ENCODE measurements around the gene FANCF. TPM values are rescaled to one million over a fixed set of nuclear protein-coding genes. Genes with fewer than 3 reads are reported as not detected.

The FANCF gene
- total RNA-seq, 2 experiments from 2014 or later: 7.2 to 7.4 TPM

GRCh38 chr11:22670830-22671229 lies 45.2 kb upstream of the FANCF start:
- TF ChIP-seq CTCF (IDR thresholded peaks at IDR 0.05): peak; percentile 18
- intact Hi-C loops (cut with DNase I, micrococcal nuclease): loop anchor here (1.0 to 5.0 kb wide), 3 partner anchors 59 to 116 kb away; no protein-coding TSS in a partner anchor
- Mint-ChIP-seq H3K27me3 (peaks cover 58% of the 10 kb centered on the region), H3K27ac (no peak overlapping the region), H3K4me1 (ENCODE audit: low read depth) (peaks cover 15% of the 10 kb centered on the region), H3K9me3 (no peaks in the 10 kb centered on the region), H3K36me3 (ENCODE audit: low read depth) (no peaks in the 10 kb centered on the region), H3K4me3 (no peak overlapping the region)
- H3K36me3 ChIP-seq (ENCODE audit: insufficient read depth, low read length): no peaks in the 10 kb centered on the region
- peak; percentile 54 for ATAC-seq (ENCODE audit: poor library complexity)
- peaks cover 10% of the 10 kb centered on the region for H3K4me1 ChIP-seq (ENCODE audit: insufficient read depth, low read length)
- no peak overlapping the region for H3K4me3 ChIP-seq (ENCODE audit: low read length)
- H3K9me3 ChIP-seq (ENCODE audit: control insufficient read depth in 1 of 2, insufficient read depth in 1 of 2, low read length in 2 of 2): no peaks in the 10 kb centered on the region
- DNase-seq: peak in 2 of 14 experiments; percentile 20 to 22
- CTCF ChIA-PET: interaction anchor here (1.0 kb wide), 1 partner anchor 13 kb away, joined by 3 read pairs; no protein-coding TSS in a partner anchor
- no peak overlapping the region for H3K27ac ChIP-seq (ENCODE audit: low read depth in 1 of 2, low read length in 2 of 2)
- peaks cover 24 to 44% of the 10 kb centered on the region in 2 experiments for H3K27me3 ChIP-seq (ENCODE audit: control insufficient read depth in 1 of 2, insufficient read depth in 2 of 2, low read length in 2 of 2)
- POLR2A ChIA-PET: no interaction called here

- no peak overlapping the region for H3K27ac Mint-ChIP-seq
- TF ChIP-seq CTCF (IDR thresholded peaks at IDR 0.05): no peak
- ChIA-PET POLR2A (no interaction called here), CTCF (no interaction called here)
- Histone ChIP-seq H3K4me3 (ENCODE audit: low read length) (no peak overlapping the region), H3K36me3 (ENCODE audit: insufficient read depth, low read length) (no peaks in the 10 kb centered on the region), H3K27me3 (ENCODE audit: control insufficient read depth in 1 of 2, insufficient read depth in 2 of 2, low read length in 2 of 2) (peaks cover 29 to 54% of the 10 kb centered on the region in 2 experiments), H3K27ac (ENCODE audit: low read depth in 1 of 2, low read length in 2 of 2) (no peak overlapping the region), H3K4me1 (ENCODE audit: insufficient read depth, low read length) (peaks cover 10% of the 10 kb centered on the region), H3K9me3 (ENCODE audit: control insufficient read depth in 1 of 2, insufficient read depth in 1 of 2, low read length in 2 of 2) (no peaks in the 10 kb centered on the region)
- H3K36me3 Mint-ChIP-seq (ENCODE audit: low read depth): no peaks in the 10 kb centered on the region
- H3K9me3 Mint-ChIP-seq: no peaks in the 10 kb centered on the region
- intact Hi-C loops (cut with DNase I, micrococcal nuclease): no loop called here
- peaks cover 16% of the 10 kb centered on the region for H3K4me1 Mint-ChIP-seq (ENCODE audit: low read depth)
- DNase-seq (no peak), ATAC-seq (ENCODE audit: poor library complexity) (no peak)
- H3K4me3 Mint-ChIP-seq: no peak overlapping the region
- peaks cover 64% of the 10 kb centered on the region for H3K27me3 Mint-ChIP-seq
These were observed 43.7 kb upstream of the FANCF start for GRCh38 chr11:22669368-22669767.

- Mint-ChIP-seq H3K9me3 (no peaks in the 10 kb centered on the region), H3K4me1 (ENCODE audit: low read depth) (peaks cover 16% of the 10 kb centered on the region), H3K27me3 (peaks cover 67% of the 10 kb centered on the region), H3K4me3 (no peak overlapping the region), H3K36me3 (ENCODE audit: low read depth) (no peaks in the 10 kb centered on the region), H3K27ac (no peak overlapping the region)
- no peak for DNase-seq
- peaks cover 29 to 54% of the 10 kb centered on the region in 2 experiments for H3K27me3 ChIP-seq (ENCODE audit: control insufficient read depth in 1 of 2, insufficient read depth in 2 of 2, low read length in 2 of 2)
- H3K36me3 ChIP-seq (ENCODE audit: insufficient read depth, low read length): no peaks in the 10 kb centered on the region
- H3K4me1 ChIP-seq (ENCODE audit: insufficient read depth, low read length): peaks cover 10% of the 10 kb centered on the region
- H3K4me3 ChIP-seq (ENCODE audit: low read length): no peak overlapping the region
- no peak for TF ChIP-seq CTCF (IDR thresholded peaks at IDR 0.05)
- no peak overlapping the region for H3K27ac ChIP-seq (ENCODE audit: low read depth in 1 of 2, low read length in 2 of 2)
- H3K9me3 ChIP-seq (ENCODE audit: control insufficient read depth in 1 of 2, insufficient read depth in 1 of 2, low read length in 2 of 2): no peaks in the 10 kb centered on the region
- intact Hi-C loops (cut with DNase I, micrococcal nuclease): no loop called here
- CTCF ChIA-PET: no interaction called here
- no peak for ATAC-seq (ENCODE audit: poor library complexity)
- POLR2A ChIA-PET: no interaction called here
These were observed 42.6 kb upstream of the FANCF start for GRCh38 chr11:22668005-22668796.
